Effector CD8-positive, alpha-beta T cell (primary cell): ENCODE data around the gene RBM19.

Source experiments
- DNase-seq: peaks from one replicate; lab custom pipeline; 2025; lab: John Stamatoyannopoulos, UW

The RBM19 gene

GRCh38 chr12:113955109-113955970 is 10.8 kb downstream of the RBM19 start:
- DNase-seq, result no peak

- no peak for DNase-seq
These were observed 11.6 kb downstream of the RBM19 start for GRCh38 chr12:113954547-113954946.

- no peak for DNase-seq
These were observed 15.3 kb downstream of the RBM19 start for GRCh38 chr12:113950873-113951272.

GRCh38 chr12:113949321-113950305 is 16.5 kb downstream of the RBM19 start:
- no peak for DNase-seq

GRCh38 chr12:113948151-113948914 is 17.8 kb downstream of the RBM19 start:
- no peak for DNase-seq

GRCh38 chr12:113946175-113946574 is 19.9 kb downstream of the RBM19 start:
- DNase-seq, result no peak

GRCh38 chr12:113945174-113946173 is 20.7 kb downstream of the RBM19 start:
- DNase-seq, result no peak

- DNase-seq, result no peak
These were observed 23.9 kb downstream of the RBM19 start for GRCh38 chr12:113942209-113942608.

- no peak for DNase-seq
These were observed 25.0 kb downstream of the RBM19 start for GRCh38 chr12:113941208-113941486.

- no peak for DNase-seq
These were observed 25.5 kb downstream of the RBM19 start for GRCh38 chr12:113940357-113941207.

GRCh38 chr12:113939867-113940266 is 26.3 kb downstream of the RBM19 start:
- no peak for DNase-seq

GRCh38 chr12:113938471-113938870 is 27.7 kb downstream of the RBM19 start:
- DNase-seq, result no peak

- DNase-seq, result no peak
These were observed 29.7 kb downstream of the RBM19 start for GRCh38 chr12:113936460-113936859.

- DNase-seq, result no peak
These were observed 30.7 kb downstream of the RBM19 start for GRCh38 chr12:113935459-113935858.

GRCh38 chr12:113934946-113935345 is 31.2 kb downstream of the RBM19 start:
- DNase-seq, result no peak

GRCh38 chr12:113934060-113934814 is 31.9 kb downstream of the RBM19 start:
- DNase-seq, result no peak

- no peak for DNase-seq
These were observed 32.8 kb downstream of the RBM19 start for GRCh38 chr12:113933201-113933786.

GRCh38 chr12:113932381-113933196 is 33.5 kb downstream of the RBM19 start:
- no peak for DNase-seq
